GM12873 (cell line): ENCODE results near the gene FOXK2.

Source experiments
- CTCF ChIP-seq: IDR thresholded peaks from 2 replicates; pipeline ENCODE4 v1.5.1; 2012; ENCODE audit warnings: low read depth, mild to moderate bottlenecking, moderate library complexity, low read length, control low read depth; ENCODE audit not compliant: insufficient read depth; ENCODE audit errors: missing control alignments

Gene FOXK2

DNA sequence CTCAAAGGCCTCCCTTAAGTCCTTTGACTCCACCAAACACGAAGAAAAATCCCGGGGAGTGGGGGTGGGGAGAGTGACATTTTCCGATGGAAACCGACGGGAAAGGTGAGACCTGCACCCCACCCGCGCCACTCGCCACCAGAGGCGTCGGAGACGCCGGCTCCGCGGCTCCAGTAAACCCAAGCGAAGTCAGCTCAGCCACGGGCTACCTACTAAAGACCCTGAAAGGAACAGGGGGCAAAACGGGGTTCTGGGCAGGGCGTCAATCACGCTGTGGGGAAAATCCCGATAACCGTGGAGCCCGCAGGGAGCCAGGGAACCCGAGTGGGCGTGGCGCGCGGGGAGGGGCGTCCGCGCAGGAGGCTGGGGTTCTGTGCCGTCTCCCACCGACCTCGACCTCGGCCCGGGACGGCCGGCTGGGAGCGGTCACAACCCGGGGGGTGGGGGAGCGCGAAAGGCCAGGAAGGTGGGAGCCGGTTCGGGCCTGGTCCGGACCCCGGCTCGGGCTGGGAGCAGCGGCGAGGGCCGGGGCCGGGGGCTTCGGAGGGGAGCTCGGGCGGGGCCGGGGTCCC, 128.1 kb downstream of the FOXK2 start:
- peak; percentile 48 for TF ChIP-seq CTCF

GRCh38 chr17:82648165-82648668, 128.7 kb downstream of the FOXK2 start, which contains the start of gene WDR45B:
TSS of gene WDR45B (minus strand) at chr17:82648444. CDS start at chr17:82648340, 104 bp downstream.
- TF ChIP-seq CTCF, result no peak

DNA sequence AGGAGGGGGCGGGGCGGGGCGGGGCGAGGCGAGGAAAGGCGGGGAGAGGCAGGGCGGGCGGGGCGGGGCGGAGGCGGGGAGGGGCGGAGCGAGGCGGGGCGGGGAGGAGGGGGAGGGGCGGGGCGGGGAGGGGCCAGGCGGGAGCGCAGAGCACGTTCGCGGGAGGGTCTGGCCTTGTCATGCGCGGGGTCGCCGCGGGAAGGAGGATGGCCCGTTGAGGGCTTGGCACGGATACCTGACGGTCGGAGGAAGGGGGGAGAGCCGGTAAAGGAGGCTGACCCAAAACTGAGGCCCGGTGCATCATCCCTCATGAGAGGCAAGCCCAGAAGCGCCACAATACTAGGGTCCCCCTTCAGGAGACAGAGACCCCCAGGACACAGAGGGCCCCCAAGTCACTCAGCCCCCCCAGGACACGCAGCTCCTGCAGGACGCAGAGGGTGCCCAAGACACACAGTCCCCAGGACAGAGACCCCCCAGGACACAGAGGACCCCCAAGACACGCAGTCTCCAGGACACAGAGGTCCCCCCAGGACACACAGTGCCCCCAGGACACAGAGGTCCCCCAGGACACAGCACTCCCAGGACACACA, 129.3 kb downstream of the FOXK2 start:
- TF ChIP-seq CTCF, result no peak

GRCh38 chr17:82649501-82650261, 130.1 kb downstream of the FOXK2 start:
- no peak for TF ChIP-seq CTCF

GRCh38 chr17:82650723-82651122, 131.2 kb downstream of the FOXK2 start:
- no peak for TF ChIP-seq CTCF

DNA sequence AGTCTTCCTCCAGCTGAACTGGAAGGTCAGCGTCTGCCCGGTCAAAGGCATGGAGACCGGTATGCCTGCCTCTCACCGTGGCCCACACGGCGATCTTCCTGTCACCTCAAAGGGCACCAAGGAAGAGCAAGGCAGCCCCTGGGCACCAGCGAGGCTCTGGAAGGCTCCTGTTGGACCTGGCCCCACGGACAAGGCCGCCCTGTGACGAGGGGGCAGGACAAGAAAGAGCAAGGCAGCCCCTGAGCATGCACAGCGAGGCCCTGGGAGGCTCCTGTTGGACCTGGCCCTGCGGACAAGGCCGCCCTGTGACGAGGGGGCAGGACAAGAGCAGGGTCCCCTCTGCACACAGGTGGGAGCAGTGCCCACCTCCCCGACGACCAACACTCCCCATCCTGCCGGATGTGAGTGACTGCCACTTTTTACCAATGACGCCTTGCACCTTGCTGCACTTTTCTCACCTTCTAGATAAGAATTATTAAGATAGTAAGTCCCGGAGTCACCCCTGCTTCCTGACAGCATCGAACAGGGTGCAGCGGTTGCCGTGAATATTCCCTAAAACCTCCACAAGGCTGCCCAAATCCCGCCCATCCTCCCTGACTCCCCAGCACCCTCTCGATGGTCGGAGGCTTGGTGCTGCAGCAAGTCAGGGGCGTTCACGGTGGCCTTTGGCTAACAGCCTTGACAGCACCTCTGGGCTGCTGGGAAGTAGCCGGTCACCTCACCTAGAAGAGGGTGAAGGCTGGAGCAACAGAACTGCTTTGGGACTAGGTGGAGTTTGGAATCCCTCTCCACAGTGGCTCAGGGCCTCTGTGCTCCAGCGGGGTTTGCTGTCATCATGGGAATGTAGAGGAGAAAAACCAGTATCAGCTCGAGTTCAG, 134.4 kb downstream of the FOXK2 start:
- no peak for TF ChIP-seq CTCF
